Mesodermal cell (in vitro differentiated cells): ENCODE results near the gene S1PR4.
"Not testable (repeated sequence)": the region's sequence is repeated elsewhere in the genome, so short reads cannot be mapped to it uniquely, and the experiment has no call there.

Experiments
- H3K27ac ChIP-seq: 2 replicates; pipeline ENCODE4 v1.7.0; 2013; ENCODE audit warnings: mild to moderate bottlenecking, low read depth, low read length, moderate library complexity; ENCODE audit not compliant: severe bottlenecking
- H3K36me3 ChIP-seq: 2 replicates; pipeline ENCODE4 v1.7.1; 2013; ENCODE audit warnings: mild to moderate bottlenecking, low read length, moderate library complexity; ENCODE audit not compliant: control insufficient read depth, insufficient read depth
- H3K4me1 ChIP-seq: one replicate; pipeline ENCODE4 v1.7.1; 2013; ENCODE audit warnings: mild to moderate bottlenecking, low read length; ENCODE audit not compliant: insufficient read depth, control insufficient read depth, poor library complexity, severe bottlenecking
- H3K4me3 ChIP-seq: 2 replicates; pipeline ENCODE4 v1.7.0; 2013; ENCODE audit warnings: low read length, control low read depth, mild to moderate bottlenecking; ENCODE audit not compliant: insufficient read depth, poor library complexity, severe bottlenecking; ENCODE audit errors: extremely low read depth
- H3K9me3 ChIP-seq: 2 replicates; pipeline ENCODE4 v1.7.1; 2013; ENCODE audit warnings: mild to moderate bottlenecking, low read length, moderate library complexity; ENCODE audit not compliant: control insufficient read depth
- WGBS, 2 experiments: methylation state at CpG; one replicate each; pipeline ENCODE4 v1.1.5; 2013; ENCODE audit warnings: missing lambda C conversion rate in 2 of 2; ENCODE audit not compliant: insufficient coverage in 2 of 2; 5-methylcytosine and 5-hydroxymethylcytosine counted together

Gene S1PR4

DNA sequence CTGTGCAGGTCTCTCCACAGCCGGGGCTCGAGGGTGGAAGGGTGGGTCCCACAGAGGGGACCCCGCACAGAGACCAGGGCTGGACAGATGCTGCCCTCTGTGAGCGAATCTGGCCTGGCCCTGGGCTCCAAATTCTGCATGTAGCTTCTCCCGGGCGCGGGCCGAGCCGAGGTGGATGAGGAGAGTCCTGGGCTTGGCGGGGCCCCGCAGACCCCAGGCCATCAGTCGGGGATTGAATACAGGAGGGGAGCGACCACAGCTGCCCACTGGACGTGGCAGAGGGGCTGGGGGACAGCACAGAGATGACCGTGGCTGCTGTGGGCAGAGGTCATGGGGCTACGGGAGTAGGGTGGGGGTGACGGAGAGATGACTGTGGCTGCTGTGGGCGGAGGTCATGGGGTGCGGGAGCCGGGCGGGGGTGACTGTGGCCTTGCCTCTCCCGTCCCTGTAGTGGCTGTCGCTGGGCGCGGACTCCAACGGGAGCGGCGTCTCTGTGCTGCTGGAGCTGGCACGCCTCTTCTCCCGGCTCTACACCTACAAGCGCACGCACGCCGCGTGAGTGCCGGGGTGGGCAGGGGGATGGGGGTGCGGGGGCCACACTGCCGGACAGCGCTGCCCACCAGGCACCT is 22.6 kb downstream of the S1PR4 start:
- Histone ChIP-seq H3K4me1 (no peaks in the 10 kb centered on the region), H3K4me3 (no peak overlapping the region), H3K36me3 (peaks cover 47% of the 10 kb centered on the region), H3K27ac (no peak overlapping the region), H3K9me3 (no peaks in the 10 kb centered on the region)
- WGBS, 2 experiments: 91 to 96% methylated on average over 24 to 34 of the region's 39 CpGs

DNA sequence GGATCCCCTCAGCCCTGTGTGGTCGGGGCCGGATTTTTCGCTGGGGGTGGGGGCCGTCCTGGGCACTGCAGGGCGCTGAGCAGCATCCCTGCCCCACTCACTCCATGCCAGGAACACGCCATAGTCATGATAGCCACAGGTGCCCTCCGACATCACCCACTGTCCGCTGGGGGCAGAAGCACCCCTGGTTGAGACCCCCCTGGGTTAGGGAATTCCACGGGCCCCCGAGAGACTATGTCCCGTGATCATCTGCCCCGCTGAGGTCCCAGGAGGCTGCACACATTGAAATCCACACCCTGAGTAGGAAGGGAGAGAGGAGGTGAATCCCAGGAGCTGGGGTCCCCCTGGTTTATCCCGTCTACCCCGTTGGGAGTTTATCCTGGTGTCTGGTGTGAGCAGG is 23.3 kb downstream of the S1PR4 start:
- WGBS, 2 experiments: 95 to 99% methylated on average over 10 to 12 of the region's 14 CpGs
- Histone ChIP-seq H3K9me3 (no peaks in the 10 kb centered on the region), H3K4me3 (no peak overlapping the region), H3K27ac (no peak overlapping the region), H3K36me3 (peaks cover 49% of the 10 kb centered on the region), H3K4me1 (no peaks in the 10 kb centered on the region)

DNA sequence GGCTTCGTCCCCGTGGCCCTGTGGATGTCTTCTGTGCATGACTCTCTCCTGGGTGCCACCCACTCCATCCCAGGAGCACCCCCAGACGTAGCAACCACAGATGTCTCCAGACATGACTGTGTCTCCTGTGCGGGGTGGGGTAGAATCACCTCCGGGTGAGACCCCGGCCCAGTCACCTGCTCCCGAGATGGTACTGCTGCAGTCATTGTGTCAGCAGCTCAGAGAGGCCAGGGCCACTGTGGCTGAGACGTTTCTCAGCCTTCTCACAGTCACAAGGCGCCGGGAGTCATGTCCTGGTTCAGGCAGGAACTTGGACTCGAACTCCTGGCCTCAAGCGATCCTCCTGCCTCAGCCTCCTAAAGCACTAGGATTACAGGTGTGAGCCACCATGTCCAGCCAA is 23.8 kb downstream of the S1PR4 start:
- Histone ChIP-seq H3K4me1 (peaks cover 2% of the 10 kb centered on the region), H3K36me3 (peaks cover 50% of the 10 kb centered on the region), H3K27ac (no peak overlapping the region), H3K4me3 (no peak overlapping the region), H3K9me3 (no peaks in the 10 kb centered on the region)
- WGBS, 2 experiments: 89 to 93% methylated on average over 11 to 12 of the region's 12 CpGs

DNA sequence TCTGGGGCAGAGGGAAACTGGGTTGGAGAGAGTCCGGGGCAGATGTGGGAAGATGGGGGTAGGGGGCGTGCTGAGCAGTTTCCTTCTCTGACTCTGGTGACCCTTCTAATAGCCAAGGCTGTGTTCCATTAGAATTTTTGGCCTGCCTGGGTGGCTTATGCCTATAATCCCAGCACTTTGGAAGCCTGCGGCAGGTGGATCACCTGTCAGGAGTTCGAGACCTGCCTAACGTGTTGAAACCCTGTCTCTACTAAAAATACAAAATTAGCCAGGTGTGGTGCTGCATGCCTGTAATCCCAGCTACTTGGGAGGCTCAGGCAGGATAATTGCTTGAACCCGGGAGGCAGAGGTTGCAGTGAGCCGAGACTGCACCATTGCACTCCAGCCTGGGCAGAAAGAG is 24.3 kb downstream of the S1PR4 start:
- peaks cover 55% of the 10 kb centered on the region for H3K36me3 ChIP-seq
- H3K27ac ChIP-seq, H3K4me1 ChIP-seq, H3K4me3 ChIP-seq, H3K9me3 ChIP-seq: not testable (repeated sequence)
- WGBS, 2 experiments: 90 to 95% methylated on average over 5 to 7 of the region's 7 CpGs

DNA sequence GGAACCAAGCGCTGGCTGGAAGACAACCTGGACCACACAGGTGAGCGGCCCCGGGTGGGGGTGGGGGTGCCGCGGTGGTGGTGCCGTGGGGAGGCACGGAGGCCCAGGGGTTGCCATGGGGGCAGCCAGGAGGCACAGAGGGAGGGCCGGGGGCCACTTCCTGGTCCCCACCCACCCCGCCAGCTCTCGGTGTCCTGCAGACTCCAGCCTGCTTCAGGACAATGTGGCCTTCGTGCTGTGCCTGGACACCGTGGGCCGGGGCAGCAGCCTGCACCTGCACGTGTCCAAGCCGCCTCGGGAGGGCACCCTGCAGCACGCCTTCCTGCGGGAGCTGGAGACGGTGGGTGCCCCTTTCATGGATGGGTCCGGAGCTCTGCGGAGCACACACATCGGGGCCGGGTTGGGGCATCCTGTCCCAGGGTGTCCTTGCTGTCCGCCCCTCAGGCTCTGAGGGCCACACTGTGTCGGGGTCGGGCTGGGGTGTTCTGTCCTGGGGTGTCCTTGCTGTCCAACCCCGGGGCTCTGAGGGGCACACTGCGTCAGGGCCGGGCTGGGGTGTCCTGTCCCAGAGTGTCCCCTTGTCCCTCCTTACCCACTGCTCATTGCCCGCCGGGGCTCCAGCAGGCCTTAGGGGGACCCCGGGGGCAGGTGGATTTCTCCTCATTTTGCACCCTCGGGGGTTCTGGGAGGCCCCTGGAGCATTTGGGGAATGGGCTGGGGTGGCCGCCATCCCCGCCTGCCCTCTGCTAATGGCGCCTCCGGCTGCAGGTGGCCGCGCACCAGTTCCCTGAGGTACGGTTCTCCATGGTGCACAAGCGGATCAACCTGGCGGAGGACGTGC is 25.5 kb downstream of the S1PR4 start:
- H3K36me3 ChIP-seq: peaks cover 53% of the 10 kb centered on the region
- no peak overlapping the region for H3K27ac ChIP-seq
- H3K4me3 ChIP-seq: no peak overlapping the region
- H3K4me1 ChIP-seq: peaks cover 2% of the 10 kb centered on the region
- 97% methylated on average over 34 to 42 of the region's 43 CpGs for WGBS, 2 experiments
- no peaks in the 10 kb centered on the region for H3K9me3 ChIP-seq

DNA sequence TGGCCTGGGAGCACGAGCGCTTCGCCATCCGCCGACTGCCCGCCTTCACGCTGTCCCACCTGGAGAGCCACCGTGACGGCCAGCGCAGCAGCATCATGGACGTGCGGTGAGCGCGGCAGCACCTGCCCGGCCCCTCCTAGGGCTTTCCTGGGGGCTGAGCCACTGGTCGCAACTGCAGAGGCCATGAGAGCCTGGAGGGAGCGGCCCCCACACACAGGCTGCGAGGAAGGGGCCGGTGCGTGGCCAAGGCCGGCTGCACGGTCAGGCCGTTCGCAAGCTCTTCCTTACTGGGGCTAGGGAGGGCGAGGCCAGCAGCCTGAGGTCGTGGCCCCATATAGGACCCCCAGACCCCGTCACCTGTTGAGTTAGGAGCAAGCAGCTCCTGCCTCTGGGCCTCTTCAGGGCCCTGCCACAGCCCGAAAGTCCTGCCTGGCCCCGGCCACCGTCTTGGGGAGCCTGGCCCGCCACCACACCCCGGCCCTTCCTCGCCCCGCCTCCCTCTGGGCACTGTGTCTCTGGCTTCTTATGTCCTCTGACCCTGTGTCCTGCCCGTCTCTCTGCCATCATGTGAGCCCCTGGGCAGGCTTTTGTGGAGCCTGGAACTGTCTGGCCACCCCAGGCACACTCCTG is 26.2 kb downstream of the S1PR4 start:
- H3K4me3 ChIP-seq: no peak overlapping the region
- WGBS, 2 experiments: 97% methylated on average over 33 to 35 of the region's 35 CpGs
- H3K9me3 ChIP-seq: no peaks in the 10 kb centered on the region
- no peak overlapping the region for H3K27ac ChIP-seq
- H3K36me3 ChIP-seq: peaks cover 53% of the 10 kb centered on the region
- H3K4me1 ChIP-seq: peaks cover 2% of the 10 kb centered on the region

DNA sequence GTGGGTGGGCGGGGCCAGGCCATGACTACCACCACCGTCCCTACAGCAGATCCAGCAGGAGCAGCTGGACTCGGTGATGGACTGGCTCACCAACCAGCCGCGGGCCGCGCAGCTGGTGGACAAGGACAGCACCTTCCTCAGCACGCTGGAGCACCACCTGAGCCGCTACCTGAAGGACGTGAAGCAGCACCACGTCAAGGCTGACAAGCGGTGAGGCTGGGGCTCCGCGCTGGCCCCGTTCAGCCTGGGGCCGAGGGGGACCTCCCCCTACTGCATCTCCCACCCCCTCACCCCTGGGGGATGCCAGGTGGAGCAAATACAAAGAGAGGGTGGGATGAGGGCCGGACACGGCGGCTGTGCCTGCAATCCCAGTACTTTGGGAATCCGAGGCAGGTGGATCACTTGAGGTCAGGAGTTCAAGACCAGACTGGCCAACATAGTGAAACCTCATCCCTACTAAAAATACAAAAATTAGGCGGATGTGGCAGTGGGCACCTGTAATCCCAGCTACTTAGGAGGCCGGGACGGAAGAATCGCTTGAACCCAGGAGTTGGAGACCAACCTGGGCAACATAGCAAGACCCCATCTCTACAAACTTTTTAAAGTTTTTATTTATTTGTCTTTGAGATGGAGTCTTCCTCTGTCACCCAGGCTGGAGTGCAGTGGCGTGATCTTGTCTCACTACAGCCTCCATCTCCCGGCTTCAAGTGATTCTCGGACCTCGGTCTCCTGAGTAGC is 27.8 kb downstream of the S1PR4 start:
- Histone ChIP-seq H3K27ac (no peak overlapping the region), H3K36me3 (peaks cover 50% of the 10 kb centered on the region), H3K4me1 (peaks cover 2% of the 10 kb centered on the region), H3K9me3 (no peaks in the 10 kb centered on the region), H3K4me3 (no peak overlapping the region)
- 95 to 98% methylated on average over 15 to 19 of the region's 28 CpGs for WGBS, 2 experiments

DNA sequence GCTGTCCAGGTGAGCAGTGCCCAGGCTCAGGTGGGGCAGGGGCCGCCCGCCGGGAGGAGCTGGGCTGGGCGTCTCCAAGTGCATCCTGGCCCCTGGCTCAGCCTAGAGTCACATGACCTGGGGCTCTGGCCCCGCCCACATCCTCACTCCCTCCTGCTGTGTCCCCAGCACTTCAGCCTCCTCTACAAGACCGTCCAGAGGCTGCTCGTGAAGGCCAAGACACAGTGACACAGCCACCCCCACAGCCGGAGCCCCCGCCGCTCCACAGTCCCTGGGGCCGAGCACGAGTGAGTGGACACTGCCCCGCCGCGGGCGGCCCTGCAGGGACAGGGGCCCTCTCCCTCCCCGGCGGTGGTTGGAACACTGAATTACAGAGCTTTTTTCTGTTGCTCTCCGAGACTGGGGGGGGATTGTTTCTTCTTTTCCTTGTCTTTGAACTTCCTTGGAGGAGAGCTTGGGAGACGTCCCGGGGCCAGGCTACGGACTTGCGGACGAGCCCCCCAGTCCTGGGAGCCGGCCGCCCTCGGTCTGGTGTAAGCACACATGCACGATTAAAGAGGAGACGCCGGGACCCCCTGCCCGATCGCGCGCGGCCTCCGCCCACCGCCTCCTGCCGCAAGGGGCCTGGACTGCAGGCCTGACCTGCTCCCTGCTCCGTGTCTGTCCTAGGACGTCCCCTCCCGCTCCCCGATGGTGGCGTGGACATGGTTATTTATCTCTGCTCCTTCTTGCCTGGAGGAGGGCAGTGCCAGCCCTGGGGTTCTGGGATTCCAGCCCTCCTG is 29.1 kb downstream of the S1PR4 start:
- H3K4me1 ChIP-seq: peaks cover 2% of the 10 kb centered on the region
- no peak overlapping the region for H3K4me3 ChIP-seq
- 93 to 96% methylated on average over 24 to 33 of the region's 43 CpGs for WGBS, 2 experiments
- H3K36me3 ChIP-seq: peaks cover 42% of the 10 kb centered on the region
- H3K9me3 ChIP-seq: no peaks in the 10 kb centered on the region
- no peak overlapping the region for H3K27ac ChIP-seq

DNA sequence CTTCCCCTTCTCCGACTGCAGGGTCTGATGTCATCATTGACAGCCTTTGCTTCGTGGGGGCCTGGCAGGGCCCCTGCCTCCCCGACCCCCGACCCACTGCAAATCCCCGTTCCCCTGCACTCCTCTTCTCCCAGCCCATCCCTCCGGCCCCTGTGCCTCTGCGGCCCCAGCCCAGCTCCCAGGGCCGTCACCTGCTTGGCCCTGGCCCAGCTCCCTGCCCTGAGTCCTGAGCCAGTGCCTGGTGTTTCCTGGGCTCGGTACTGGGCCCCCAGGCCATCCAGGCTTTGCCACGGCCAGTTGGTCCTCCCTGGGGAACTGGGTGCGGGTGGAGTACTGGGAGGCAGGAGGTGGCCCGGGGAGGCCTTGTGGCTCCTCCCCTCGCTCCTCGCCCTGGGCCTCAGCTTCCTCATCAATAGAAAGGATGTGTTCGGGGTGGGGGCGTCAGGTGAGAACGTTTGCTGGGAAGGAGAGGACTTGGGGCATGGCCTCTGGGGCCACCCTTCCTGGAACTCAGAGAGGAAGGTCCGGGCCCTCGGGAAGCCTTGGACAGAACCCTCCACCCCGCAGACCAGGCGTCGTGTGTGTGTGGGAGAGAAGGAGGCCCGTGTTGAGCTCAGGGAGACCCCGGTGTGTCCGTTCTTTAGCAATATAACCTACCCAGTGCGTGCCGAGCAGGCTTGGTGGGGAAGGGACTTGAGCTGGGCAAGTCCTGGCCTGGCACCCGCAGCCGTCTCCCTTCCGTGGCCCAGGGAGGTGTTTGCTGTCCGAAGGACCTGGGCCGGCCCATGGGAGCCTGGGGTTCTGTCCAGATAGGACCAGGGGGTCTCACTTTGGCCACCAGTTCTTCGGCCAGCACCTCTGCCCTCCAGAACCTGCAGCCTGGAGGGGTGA is 30.0 kb downstream of the S1PR4 start:
- WGBS, 2 experiments: 94 to 96% methylated on average over 26 to 27 of the region's 33 CpGs
- Histone ChIP-seq H3K9me3 (no peaks in the 10 kb centered on the region), H3K4me1 (peaks cover 2% of the 10 kb centered on the region), H3K4me3 (no peak overlapping the region), H3K27ac (no peak overlapping the region), H3K36me3 (peaks cover 35% of the 10 kb centered on the region)
